ENCODE measurements around the gene GAB3. TPM values are rescaled to one million over a fixed set of nuclear protein-coding genes. Genes with fewer than 3 reads are reported as not detected.

The GAB3 gene
- total RNA-seq, 1 experiment from 2014 or later = 0.72 TPM

DNA sequence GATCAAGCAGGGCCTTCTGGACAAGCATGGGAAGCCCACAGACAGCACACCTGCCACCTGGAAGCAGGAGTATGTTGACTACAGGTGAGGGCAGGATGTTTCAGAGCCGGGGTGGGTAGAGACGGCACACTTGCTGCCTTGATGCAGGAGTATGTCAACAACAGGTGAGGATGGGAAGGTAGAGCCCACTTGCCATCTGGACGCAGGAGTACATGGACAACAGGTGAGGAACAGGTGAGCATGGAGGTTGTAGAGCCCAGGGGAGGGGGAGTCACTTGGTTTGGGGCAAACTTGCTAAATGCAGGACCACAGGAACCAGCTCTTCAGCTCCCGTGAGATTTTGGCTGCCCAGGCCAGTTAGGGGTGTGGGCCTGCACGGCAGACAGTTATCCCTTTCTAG lies 23.7 kb upstream of the GAB3 start:
- no peak overlapping the region for H3K27ac Mint-ChIP-seq
- H3K4me3 Mint-ChIP-seq = no peak overlapping the region
- TF ChIP-seq ZSCAN18 (CRISPR knock-in tag; IDR thresholded peaks at IDR 0.05) (no peak), ZNF423 (CRISPR knock-in tag; IDR thresholded peaks at IDR 0.05) (no peak), SMAD4 (CRISPR knock-in tag; IDR thresholded peaks at IDR 0.05) (no peak), ZNF512 (CRISPR knock-in tag; IDR thresholded peaks at IDR 0.05; ENCODE audit: borderline replicate concordance) (no peak), TP53 (CRISPR knock-in tag; IDR thresholded peaks at IDR 0.05) (no peak), ZNF138 (CRISPR knock-in tag; conservative IDR thresholded peaks at IDR 0.05) (no peak), ZNF219 (CRISPR knock-in tag; IDR thresholded peaks at IDR 0.05; ENCODE audit: borderline replicate concordance) (no peak), ATF1 (CRISPR knock-in tag; IDR thresholded peaks at IDR 0.05) (no peak), PRRX2 (CRISPR knock-in tag; IDR thresholded peaks at IDR 0.05) (no peak), JUN (CRISPR knock-in tag; IDR thresholded peaks at IDR 0.05) (no peak), IRF1 (CRISPR knock-in tag; IDR thresholded peaks at IDR 0.05) (no peak)
- TF ChIP-seq, protein P1, sequence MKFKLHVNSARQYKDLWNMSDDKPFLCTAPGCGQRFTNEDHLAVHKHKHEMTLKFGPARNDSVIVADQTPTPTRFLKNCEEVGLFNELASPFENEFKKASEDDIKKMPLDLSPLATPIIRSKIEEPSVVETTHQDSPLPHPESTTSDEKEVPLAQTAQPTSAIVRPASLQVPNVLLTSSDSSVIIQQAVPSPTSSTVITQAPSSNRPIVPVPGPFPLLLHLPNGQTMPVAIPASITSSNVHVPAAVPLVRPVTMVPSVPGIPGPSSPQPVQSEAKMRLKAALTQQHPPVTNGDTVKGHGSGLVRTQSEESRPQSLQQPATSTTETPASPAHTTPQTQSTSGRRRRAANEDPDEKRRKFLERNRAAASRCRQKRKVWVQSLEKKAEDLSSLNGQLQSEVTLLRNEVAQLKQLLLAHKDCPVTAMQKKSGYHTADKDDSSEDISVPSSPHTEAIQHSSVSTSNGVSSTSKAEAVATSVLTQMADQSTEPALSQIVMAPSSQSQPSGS (CRISPR knock-in tag; IDR thresholded peaks at IDR 0.05; ENCODE audit: borderline replicate concordance, low read depth) = no peak
- TF ChIP-seq, protein P2, sequence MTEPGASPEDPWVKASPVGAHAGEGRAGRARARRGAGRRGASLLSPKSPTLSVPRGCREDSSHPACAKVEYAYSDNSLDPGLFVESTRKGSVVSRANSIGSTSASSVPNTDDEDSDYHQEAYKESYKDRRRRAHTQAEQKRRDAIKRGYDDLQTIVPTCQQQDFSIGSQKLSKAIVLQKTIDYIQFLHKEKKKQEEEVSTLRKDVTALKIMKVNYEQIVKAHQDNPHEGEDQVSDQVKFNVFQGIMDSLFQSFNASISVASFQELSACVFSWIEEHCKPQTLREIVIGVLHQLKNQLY (CRISPR knock-in tag; IDR thresholded peaks at IDR 0.05) = no peak
- TF ChIP-seq, protein P3, sequence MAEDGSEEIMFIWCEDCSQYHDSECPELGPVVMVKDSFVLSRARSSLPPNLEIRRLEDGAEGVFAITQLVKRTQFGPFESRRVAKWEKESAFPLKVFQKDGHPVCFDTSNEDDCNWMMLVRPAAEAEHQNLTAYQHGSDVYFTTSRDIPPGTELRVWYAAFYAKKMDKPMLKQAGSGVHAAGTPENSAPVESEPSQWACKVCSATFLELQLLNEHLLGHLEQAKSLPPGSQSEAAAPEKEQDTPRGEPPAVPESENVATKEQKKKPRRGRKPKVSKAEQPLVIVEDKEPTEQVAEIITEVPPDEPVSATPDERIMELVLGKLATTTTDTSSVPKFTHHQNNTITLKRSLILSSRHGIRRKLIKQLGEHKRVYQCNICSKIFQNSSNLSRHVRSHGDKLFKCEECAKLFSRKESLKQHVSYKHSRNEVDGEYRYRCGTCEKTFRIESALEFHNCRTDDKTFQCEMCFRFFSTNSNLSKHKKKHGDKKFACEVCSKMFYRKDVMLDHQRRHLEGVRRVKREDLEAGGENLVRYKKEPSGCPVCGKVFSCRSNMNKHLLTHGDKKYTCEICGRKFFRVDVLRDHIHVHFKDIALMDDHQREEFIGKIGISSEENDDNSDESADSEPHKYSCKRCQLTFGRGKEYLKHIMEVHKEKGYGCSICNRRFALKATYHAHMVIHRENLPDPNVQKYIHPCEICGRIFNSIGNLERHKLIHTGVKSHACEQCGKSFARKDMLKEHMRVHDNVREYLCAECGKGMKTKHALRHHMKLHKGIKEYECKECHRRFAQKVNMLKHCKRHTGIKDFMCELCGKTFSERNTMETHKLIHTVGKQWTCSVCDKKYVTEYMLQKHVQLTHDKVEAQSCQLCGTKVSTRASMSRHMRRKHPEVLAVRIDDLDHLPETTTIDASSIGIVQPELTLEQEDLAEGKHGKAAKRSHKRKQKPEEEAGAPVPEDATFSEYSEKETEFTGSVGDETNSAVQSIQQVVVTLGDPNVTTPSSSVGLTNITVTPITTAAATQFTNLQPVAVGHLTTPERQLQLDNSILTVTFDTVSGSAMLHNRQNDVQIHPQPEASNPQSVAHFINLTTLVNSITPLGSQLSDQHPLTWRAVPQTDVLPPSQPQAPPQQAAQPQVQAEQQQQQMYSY (CRISPR knock-in tag; IDR thresholded peaks at IDR 0.05) = no peak
- TF ChIP-seq, protein P4, sequence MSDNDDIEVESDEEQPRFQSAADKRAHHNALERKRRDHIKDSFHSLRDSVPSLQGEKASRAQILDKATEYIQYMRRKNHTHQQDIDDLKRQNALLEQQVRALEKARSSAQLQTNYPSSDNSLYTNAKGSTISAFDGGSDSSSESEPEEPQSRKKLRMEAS (CRISPR knock-in tag; IDR thresholded peaks at IDR 0.05) = no peak
- DNase-seq (ENCODE audit: low spot score) = no peak
- no peak for ATAC-seq
- ChIA-PET CTCF (no interaction called here), POLR2A (no interaction called here)
- H3K27me3 Mint-ChIP-seq (ENCODE audit: low read depth) = no peaks in the 10 kb centered on the region
- peaks cover 60% of the 10 kb centered on the region for H3K36me3 Mint-ChIP-seq
- peaks cover 3% of the 10 kb centered on the region; the same call in 1 of the 2 replicates for H3K4me1 Mint-ChIP-seq
- no peaks in the 10 kb centered on the region for H3K9me3 Mint-ChIP-seq

Measured in WTC11 (cell line).